ENCODE results near the gene RBM33.
"Not testable (repeated sequence)": the region's sequence is repeated elsewhere in the genome, so short reads cannot be mapped to it uniquely, and the experiment has no call there.

Gene RBM33

DNA sequence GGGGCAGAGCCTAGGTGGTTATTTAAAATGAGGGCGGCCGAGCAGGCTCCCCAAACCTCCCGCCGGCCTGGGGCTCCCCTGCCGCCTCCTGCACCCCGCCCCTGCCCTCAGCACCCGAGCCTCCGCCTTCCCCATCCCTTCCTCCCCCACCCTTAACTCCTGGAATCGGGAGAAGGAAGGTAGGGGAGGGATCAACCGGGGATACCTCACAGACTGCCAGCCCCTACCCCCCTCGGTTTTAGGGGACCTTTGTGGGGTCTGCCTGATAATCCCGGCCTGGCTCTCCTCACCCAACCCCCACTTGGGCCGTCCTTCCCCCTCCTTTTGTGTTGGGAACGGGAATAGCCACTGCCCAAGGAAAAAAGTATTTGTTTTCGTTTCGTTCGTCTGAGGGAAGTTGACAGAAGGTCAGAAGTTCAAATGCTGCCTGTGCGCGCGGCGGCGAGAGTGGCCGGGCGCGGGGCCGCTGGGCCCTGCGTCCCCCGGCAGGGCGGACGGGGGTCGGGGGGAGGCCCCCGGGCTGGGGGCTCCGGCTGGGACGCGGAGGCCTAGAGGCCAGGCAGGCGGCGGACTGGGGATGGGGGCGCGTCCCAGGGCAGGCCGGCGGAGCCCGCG is 165.0 kb downstream of the RBM33 start:
- DNase-seq (ENCODE audit: low spot score): no peak

GRCh38 chr7:155809947-155810769 is 165.7 kb downstream of the RBM33 start:
- no peak for DNase-seq (ENCODE audit: low spot score)

DNA sequence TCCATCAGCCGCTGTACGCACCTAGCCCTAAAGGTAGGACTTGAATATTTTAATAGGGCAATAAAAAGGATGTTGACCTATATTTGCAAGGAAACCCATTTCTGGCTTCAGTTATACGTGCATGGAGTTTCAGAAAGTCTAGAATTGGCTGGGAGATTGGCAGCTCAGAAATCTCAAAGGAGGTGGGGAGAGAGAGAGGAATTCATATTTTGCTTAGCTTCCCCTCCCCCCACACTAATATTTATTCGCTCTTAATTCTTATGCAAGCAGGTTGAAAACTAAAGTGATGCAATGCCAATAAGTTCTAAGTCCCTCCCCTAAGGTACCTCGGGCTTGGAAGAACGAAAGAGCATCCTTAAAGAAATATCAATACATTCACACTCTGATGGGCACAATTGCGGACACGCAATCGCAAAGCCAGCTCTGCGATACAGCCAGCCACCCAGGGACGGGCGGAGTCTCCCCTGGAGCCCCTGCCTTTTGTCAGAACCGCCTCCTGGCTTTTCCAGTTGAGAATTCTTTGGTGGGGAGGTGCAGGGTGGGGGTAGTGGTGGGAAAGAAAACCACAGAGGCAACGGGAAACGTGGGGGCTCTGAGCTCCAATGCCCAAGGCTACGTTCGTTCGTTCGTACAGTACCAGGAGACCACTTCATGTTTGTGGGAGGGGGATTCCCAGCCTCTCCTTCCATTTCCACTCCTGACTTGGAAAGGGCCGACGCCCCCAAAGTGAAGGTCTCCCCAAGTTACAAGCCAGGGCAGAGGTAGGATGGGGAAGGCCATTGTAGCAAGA is 166.5 kb downstream of the RBM33 start:
- no peak for DNase-seq (ENCODE audit: low spot score)

DNA sequence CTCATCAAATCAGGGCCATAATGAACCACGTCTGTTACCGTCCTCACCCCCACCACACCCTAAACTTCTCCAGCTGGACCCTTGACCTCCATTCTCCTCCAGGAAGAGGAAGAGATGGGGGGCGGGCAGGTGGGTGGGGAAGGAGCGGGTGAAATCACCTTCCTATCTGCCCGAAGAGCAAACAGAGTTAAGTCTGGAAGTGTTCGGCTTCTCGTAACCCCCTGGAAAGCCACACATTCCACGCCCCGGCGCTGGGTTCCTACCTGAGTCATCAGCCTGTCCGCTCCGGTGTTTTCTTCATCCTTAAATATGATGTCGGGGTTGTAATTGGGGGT is 167.1 kb downstream of the RBM33 start:
- no peak for DNase-seq (ENCODE audit: low spot score)

- DNase-seq (ENCODE audit: low spot score): no peak
These were observed 167.7 kb downstream of the RBM33 start, which contains the start of gene SHH for GRCh38 chr7:155811895-155812761. Gene SHH (minus strand): TSS chr7:155812463. CDS start chr7:155812122, 341 bp downstream.

- no peak for DNase-seq (ENCODE audit: low spot score)
These were observed 168.7 kb downstream of the RBM33 start for GRCh38 chr7:155813125-155813524.

- DNase-seq (ENCODE audit: low spot score): no peak
These were observed 169.3 kb downstream of the RBM33 start for GRCh38 chr7:155813546-155814315.

GRCh38 chr7:155814316-155815276 is 170.1 kb downstream of the RBM33 start:
- DNase-seq (ENCODE audit: low spot score): no peak

DNA sequence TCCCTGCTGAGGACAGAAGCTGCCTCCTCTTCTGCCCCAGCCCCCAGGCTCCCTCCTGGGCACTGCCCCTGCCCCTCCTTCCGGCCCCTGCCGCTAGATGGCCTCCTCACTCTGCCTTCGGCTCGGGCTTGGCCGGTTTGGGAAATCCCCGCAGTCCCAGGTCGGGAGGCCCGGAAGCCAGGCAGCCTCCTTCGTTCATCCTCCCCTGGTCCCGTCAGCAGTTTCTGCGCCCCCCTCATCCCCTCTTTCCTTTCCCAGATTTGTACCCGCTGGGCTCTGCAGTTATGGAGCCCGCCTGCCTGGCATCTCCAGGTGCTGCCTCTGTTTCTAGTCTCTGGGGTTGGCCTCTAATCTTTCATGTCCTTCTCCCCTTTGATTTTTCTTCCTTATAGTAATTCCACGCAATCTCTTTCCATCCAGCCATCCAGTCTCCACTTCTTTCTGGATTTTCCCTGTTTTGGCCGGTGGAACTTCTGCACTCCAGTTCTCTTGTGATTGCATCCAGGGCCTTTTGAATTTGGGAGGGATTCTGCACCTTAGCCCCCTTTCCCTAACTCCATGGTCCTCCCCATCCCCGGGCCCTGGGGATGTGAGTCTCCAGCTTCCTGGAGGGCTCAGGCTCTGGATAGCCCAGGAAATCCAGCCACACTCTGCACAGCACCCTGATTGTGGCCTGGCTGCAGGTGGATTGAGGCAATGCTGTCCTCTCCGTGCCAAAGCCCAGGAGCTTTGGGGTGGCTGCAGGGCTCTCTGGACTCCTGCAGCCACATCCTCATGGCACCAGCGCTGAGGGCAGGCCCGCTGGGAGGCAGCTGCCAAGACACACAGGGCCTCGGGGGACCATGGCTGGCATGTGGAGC is 171.1 kb downstream of the RBM33 start:
- DNase-seq (ENCODE audit: low spot score): peak; percentile 89

GRCh38 chr7:155816192-155816508 is 171.7 kb downstream of the RBM33 start:
- DNase-seq (ENCODE audit: low spot score): no peak

DNA sequence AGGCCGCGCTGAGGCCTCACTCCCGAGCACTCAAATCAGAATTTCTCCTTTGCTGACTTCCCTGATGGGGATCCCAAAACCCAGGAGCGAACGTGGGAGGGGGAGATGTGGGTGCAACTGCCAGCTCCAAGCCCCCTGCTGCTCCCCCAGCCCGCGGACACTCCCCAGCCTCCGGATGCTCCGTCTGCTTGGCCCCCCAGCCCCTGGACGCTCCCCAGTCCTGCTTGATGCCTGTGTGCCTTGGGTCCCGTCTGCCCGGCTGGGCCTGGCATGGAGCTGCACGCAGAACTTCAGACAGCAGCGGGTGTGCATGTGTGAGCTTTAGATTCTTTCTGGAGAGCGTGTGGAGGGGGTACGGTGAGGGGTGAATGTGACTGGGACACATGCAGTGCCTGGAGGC is 172.5 kb downstream of the RBM33 start:
- no peak for DNase-seq (ENCODE audit: low spot score)

DNA sequence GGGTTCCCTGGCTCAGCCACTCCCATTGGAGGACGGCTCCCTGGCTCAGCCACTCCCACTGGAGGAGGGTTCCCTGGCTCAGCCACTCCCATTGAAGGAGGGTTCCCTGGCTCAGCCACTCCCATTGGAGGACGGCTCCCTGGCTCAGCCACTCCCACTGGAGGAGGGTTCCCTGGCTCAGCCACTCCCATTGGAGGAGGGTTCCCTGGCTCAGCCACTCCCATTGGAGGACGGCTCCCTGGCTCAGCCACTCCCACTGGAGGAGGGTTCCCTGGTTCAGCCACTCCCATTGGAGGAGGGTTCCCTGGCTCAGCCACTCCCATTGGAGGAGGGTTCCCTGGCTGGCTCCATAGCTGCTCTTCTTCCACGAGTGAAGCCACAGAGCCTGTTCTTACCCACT is 173.1 kb downstream of the RBM33 start:
- not testable (repeated sequence) for DNase-seq (ENCODE audit: low spot score)

GRCh38 chr7:155818154-155818819 is 173.8 kb downstream of the RBM33 start:
- DNase-seq (ENCODE audit: low spot score): no peak

- no peak for DNase-seq (ENCODE audit: low spot score)
These were observed 174.3 kb downstream of the RBM33 start for GRCh38 chr7:155818820-155819168.

GRCh38 chr7:155819186-155819585 is 174.7 kb downstream of the RBM33 start:
- DNase-seq (ENCODE audit: low spot score): no peak

DNA sequence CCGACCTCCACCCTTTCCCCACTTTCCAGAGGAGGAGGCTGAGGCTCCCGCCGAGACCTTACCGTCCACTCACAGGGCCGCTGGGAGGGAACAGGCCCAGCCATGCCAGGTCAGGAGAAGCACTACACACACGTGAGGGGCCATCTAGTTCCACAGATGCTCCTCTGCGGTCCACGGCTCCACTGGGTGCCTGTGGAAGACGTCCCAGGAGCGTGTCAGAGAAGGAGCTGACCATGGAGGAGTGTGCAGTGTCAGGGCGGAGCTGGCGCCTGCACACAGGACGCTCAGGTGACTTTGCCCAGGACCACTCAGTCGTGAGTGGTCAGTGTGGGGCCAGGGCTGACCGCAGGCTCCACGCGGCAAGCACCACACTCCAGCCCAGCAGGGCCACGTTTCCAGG is 175.8 kb downstream of the RBM33 start:
- DNase-seq (ENCODE audit: low spot score): no peak

GRCh38 chr7:155820788-155821187 is 176.3 kb downstream of the RBM33 start:
- DNase-seq (ENCODE audit: low spot score): no peak

DNA sequence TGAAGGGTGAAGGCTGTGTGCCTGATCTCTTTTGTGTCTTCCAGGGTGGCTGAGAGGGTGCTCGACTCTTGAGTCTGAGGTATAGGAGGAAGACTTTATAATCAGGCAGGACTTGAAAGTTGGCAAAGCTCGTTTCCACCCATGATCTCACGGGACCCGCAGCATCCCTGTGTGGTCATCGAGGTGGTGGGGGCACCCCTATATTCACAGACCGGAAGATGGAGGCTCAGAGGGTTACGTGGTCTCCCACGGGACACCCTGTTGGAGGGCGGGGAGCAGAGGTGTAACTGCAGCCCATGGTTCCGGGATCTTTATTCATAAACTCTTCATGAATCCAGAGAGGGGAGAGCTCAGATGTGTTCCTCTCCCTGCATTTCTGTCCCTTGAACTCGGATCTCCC is 177.4 kb downstream of the RBM33 start:
- DNase-seq (ENCODE audit: low spot score): no peak

Data from D341Med (cell line).